Measurements from ENCODE around the gene RADX.

Gene RADX

GRCh38 chrX:106696502-106696901 lies 84.7 kb downstream of the RADX start:
- DNase-seq = no peak

- DNase-seq = no peak
Observed at GRCh38 chrX:106698693-106699092, 86.9 kb downstream of the RADX start.

- no peak for DNase-seq
Observed at GRCh38 chrX:106702636-106703035, 90.9 kb downstream of the RADX start.

- no peak for DNase-seq
Observed at GRCh38 chrX:106706466-106706865, 94.7 kb downstream of the RADX start.

GRCh38 chrX:106707771-106708454 lies 96.1 kb downstream of the RADX start:
- no peak for DNase-seq

GRCh38 chrX:106710771-106711170 lies 99.0 kb downstream of the RADX start:
- no peak for DNase-seq

- DNase-seq = no peak
Observed at GRCh38 chrX:106711375-106711774, 99.6 kb downstream of the RADX start.

- no peak for DNase-seq
Observed at GRCh38 chrX:106716004-106716403, 104.2 kb downstream of the RADX start.

- no peak for DNase-seq
Observed at GRCh38 chrX:106716463-106716862, 104.7 kb downstream of the RADX start.

GRCh38 chrX:106718709-106719108 lies 106.9 kb downstream of the RADX start:
- DNase-seq = no peak

- DNase-seq = no peak
Observed at GRCh38 chrX:106725931-106726330, 114.2 kb downstream of the RADX start.

- no peak for DNase-seq
Observed at GRCh38 chrX:106726485-106727437, 115.0 kb downstream of the RADX start, which contains the start of gene RNF128. Gene RNF128, plus strand, starts transcription at chrX:106726701. Its CDS starts 213 bp downstream, at chrX:106726914.

- DNase-seq = no peak
Observed at GRCh38 chrX:106728337-106728736, 116.6 kb downstream of the RADX start.

Data from midbrain (tissue), 1 donor.